HG03469 (cell line): ENCODE results near the gene USP31.
"Not testable (repeated sequence)": the region's sequence is repeated elsewhere in the genome, so short reads cannot be mapped to it uniquely, and the experiment has no call there.

Experiments
- ATAC-seq: cut with Tn5 transposase; IDR thresholded peaks from one replicate; pipeline ENCODE4 v1.9.1; 2021; ENCODE audit warnings: mild to moderate bottlenecking, moderate library complexity, moderate number of reproducible peaks; ENCODE audit not compliant: unreplicated experiment

USP31 gene

GRCh38 chr16:23156946-23157460, 7.8 kb upstream of the USP31 start:
- ATAC-seq = no peak

GRCh38 chr16:23156110-23156509, 6.9 kb upstream of the USP31 start:
- ATAC-seq = no peak

GRCh38 chr16:23155445-23156049, 6.3 kb upstream of the USP31 start:
- no peak for ATAC-seq

GRCh38 chr16:23152386-23153178, 3.3 kb upstream of the USP31 start:
- no peak for ATAC-seq

- no peak for ATAC-seq
Measured at GRCh38 chr16:23149993-23150364, 727 bp upstream of the USP31 start.

GRCh38 chr16:23148513-23149266, 562 bp downstream of the USP31 start:
- peak; percentile 16 for ATAC-seq

GRCh38 chr16:23148166-23148512, 1.1 kb downstream of the USP31 start:
- ATAC-seq = no peak

- no peak for ATAC-seq
Measured at GRCh38 chr16:23147666-23148065, 1.6 kb downstream of the USP31 start.

- no peak for ATAC-seq
Measured at GRCh38 chr16:23146877-23147601, 2.2 kb downstream of the USP31 start.

- ATAC-seq = no peak
Measured at GRCh38 chr16:23145608-23146007, 3.6 kb downstream of the USP31 start.

- ATAC-seq = no peak
Measured at GRCh38 chr16:23145186-23145585, 4.1 kb downstream of the USP31 start.

GRCh38 chr16:23144393-23144792, 4.9 kb downstream of the USP31 start:
- not testable (repeated sequence) for ATAC-seq

GRCh38 chr16:23143391-23143790, 5.9 kb downstream of the USP31 start:
- ATAC-seq = no peak

GRCh38 chr16:23141959-23142740, 7.1 kb downstream of the USP31 start:
- no peak for ATAC-seq

- no peak for ATAC-seq
Measured at GRCh38 chr16:23141500-23141899, 7.8 kb downstream of the USP31 start.

- no peak for ATAC-seq
Measured at GRCh38 chr16:23141033-23141432, 8.2 kb downstream of the USP31 start.

GRCh38 chr16:23140107-23140506, 9.1 kb downstream of the USP31 start:
- no peak for ATAC-seq

GRCh38 chr16:23137818-23138217, 11.4 kb downstream of the USP31 start:
- ATAC-seq = no peak

GRCh38 chr16:23137256-23137655, 12.0 kb downstream of the USP31 start:
- no peak for ATAC-seq

- no peak for ATAC-seq
Measured at GRCh38 chr16:23134274-23134673, 15.0 kb downstream of the USP31 start.
